NT2/D1 (cell line): ENCODE data around the gene AFF3.

Experiments used
- SUZ12 ChIP-seq: IDR thresholded peaks from 2 replicates; pipeline ENCODE4 v1.6.1; 2011; ENCODE audit not compliant: insufficient read length, insufficient read depth; ENCODE audit errors: extremely low read depth
- ZNF274 ChIP-seq: IDR thresholded peaks from 2 replicates; pipeline ENCODE4 v1.6.1; 2011; ENCODE audit warnings: mild to moderate bottlenecking, low read depth, low read length

- TF ChIP-seq SUZ12: no peak
- no peak for TF ChIP-seq ZNF274
These were observed 506.7 kb downstream of the AFF3 start for GRCh38 chr2:99635710-99636109.
